Smooth muscle cell (in vitro differentiated cells): ENCODE measurements around the gene TNMD. TPM values are rescaled to one million over a fixed set of nuclear protein-coding genes. Genes with fewer than 3 reads are reported as not detected.

Source experiments
- DNase-seq: peaks from one replicate; lab custom pipeline; 2025; ENCODE audit not compliant: unreplicated experiment; lab: John Stamatoyannopoulos, UW
- H2AFZ ChIP-seq: fragments of 200-600 bp; sonication (generic); 2 replicates; pipeline ENCODE4 v1.6.0; 2016; ENCODE audit warnings: antibody characterized with exemption, low read depth, mild to moderate bottlenecking
- H3F3A ChIP-seq: fragments of 200-600 bp; sonication (generic); 2 replicates; pipeline ENCODE4 v1.6.0; 2017; ENCODE audit warnings: antibody characterized with exemption, low read depth
- H3K27ac ChIP-seq: fragments of 200-600 bp; sonication (generic); 2 replicates; pipeline ENCODE4 v1.5.1; 2016; ENCODE audit warnings: low read depth, mild to moderate bottlenecking
- H3K27me3 ChIP-seq: fragments of 200-600 bp; sonication (generic); 2 replicates; pipeline ENCODE4 v1.6.1; 2016; ENCODE audit warnings: low read depth, mild to moderate bottlenecking
- H3K36me3 ChIP-seq: fragments of 200-600 bp; sonication (generic); 2 replicates; pipeline ENCODE4 v1.5.1; 2016; ENCODE audit warnings: low read depth
- H3K4me1 ChIP-seq: fragments of 200-600 bp; sonication (generic); 2 replicates; pipeline ENCODE4 v1.5.1; 2016; ENCODE audit warnings: low read depth
- H3K4me2 ChIP-seq: fragments of 200-600 bp; sonication (generic); 2 replicates; pipeline ENCODE4 v1.6.0; 2016; ENCODE audit warnings: mild to moderate bottlenecking
- H3K4me3 ChIP-seq: fragments of 200-600 bp; sonication (generic); 2 replicates; pipeline ENCODE4 v1.5.1; 2016; ENCODE audit warnings: mild to moderate bottlenecking
- H3K79me2 ChIP-seq: fragments of 200-600 bp; sonication (generic); 2 replicates; pipeline ENCODE4 v1.6.0; 2016; ENCODE audit warnings: low read depth, mild to moderate bottlenecking
- H3K9ac ChIP-seq: fragments of 200-600 bp; sonication (generic); 2 replicates; pipeline ENCODE4 v1.6.0; 2016; ENCODE audit warnings: low read depth
- H3K9me3 ChIP-seq: fragments of 200-600 bp; sonication (generic); replicated peaks from 2 replicates; pipeline ENCODE4 v1.5.1; 2016; ENCODE audit warnings: low read depth
- H4K20me1 ChIP-seq: fragments of 200-600 bp; sonication (generic); 2 replicates; pipeline ENCODE4 v1.6.0; 2016; ENCODE audit warnings: low read depth
- CTCF ChIP-seq: fragments of 200-600 bp; sonication (generic); IDR thresholded peaks from 2 replicates; pipeline ENCODE4 v1.5.1; 2017; ENCODE audit warnings: borderline replicate concordance, mild to moderate bottlenecking, antibody characterized with exemption; ENCODE audit not compliant: insufficient read depth, poor library complexity, severe bottlenecking
- WGBS: methylation state at CpG from one replicate; pipeline ENCODE4 v1.1.7; 2016; ENCODE audit warnings: low lambda C conversion rate; 5-methylcytosine and 5-hydroxymethylcytosine counted together
- polyA plus RNA-seq: library from polyadenylated mRNA; unstranded; fragments of >200 nt; fragmentation: Nextera tagmentation; extraction: Ambion mirVana; gene quantifications from 2 replicates; pipeline ENCODE4 v1.2.1, GENCODE V29; 2016
- total RNA-seq: library from RNA; depleted of rRNA; stranded (reverse); fragments of >200 nt; gene quantifications from 2 replicates; pipeline ENCODE4 v1.2.3, GENCODE V29; 2014

TNMD gene
- total and polyA plus RNA-seq, 2 experiments from 2014 or later = not detected

- H3K27me3 ChIP-seq = no peaks in the 10 kb centered on the region
- no peaks in the 10 kb centered on the region for H3F3A ChIP-seq
- H3K9me3 ChIP-seq = no peaks in the 10 kb centered on the region
- no peak overlapping the region for H3K27ac ChIP-seq
- H2AFZ ChIP-seq = no peak overlapping the region
- H3K79me2 ChIP-seq = no peaks in the 10 kb centered on the region
- WGBS = 57% methylated on average over 5 of the region's 5 CpGs
- H3K4me1 ChIP-seq = no peaks in the 10 kb centered on the region
- DNase-seq = no peak
- H3K36me3 ChIP-seq = no peaks in the 10 kb centered on the region
- H3K9ac ChIP-seq = no peak overlapping the region
- TF ChIP-seq CTCF = no peak
- no peak overlapping the region for H3K4me3 ChIP-seq
- H4K20me1 ChIP-seq = no peaks in the 10 kb centered on the region
- no peak overlapping the region for H3K4me2 ChIP-seq
These were observed 6.7 kb downstream of the TNMD start for GRCh38 chrX:100591256-100592051.

GRCh38 chrX:100593126-100593525 is 8.4 kb downstream of the TNMD start:
- TF ChIP-seq CTCF = no peak

GRCh38 chrX:100593581-100593980 is 8.8 kb downstream of the TNMD start:
- no peak for DNase-seq
- Histone ChIP-seq H3K79me2 (no peaks in the 10 kb centered on the region), H3K27me3 (no peaks in the 10 kb centered on the region), H3K4me1 (no peaks in the 10 kb centered on the region), H3K36me3 (no peaks in the 10 kb centered on the region), H4K20me1 (no peaks in the 10 kb centered on the region), H3K4me3 (no peak overlapping the region), H3K4me2 (no peak overlapping the region), H3K27ac (no peak overlapping the region), H3K9me3 (no peaks in the 10 kb centered on the region), H2AFZ (no peak overlapping the region), H3F3A (no peaks in the 10 kb centered on the region), H3K9ac (no peak overlapping the region)
- WGBS = 14% methylated on average over 2 of the region's 2 CpGs
- no peak for TF ChIP-seq CTCF

More at GRCh38 chrX:100593126-100593525, 8.4 kb downstream of the TNMD start:
- Histone ChIP-seq H3K36me3 (no peaks in the 10 kb centered on the region), H2AFZ (no peak overlapping the region), H3K4me3 (no peak overlapping the region), H3K27ac (no peak overlapping the region), H3F3A (no peaks in the 10 kb centered on the region), H3K9me3 (no peaks in the 10 kb centered on the region), H3K4me2 (no peak overlapping the region), H3K4me1 (no peaks in the 10 kb centered on the region), H4K20me1 (no peaks in the 10 kb centered on the region), H3K79me2 (no peaks in the 10 kb centered on the region), H3K9ac (no peak overlapping the region), H3K27me3 (no peaks in the 10 kb centered on the region)
- 74% methylated on average over 2 of the region's 2 CpGs for WGBS
- no peak for DNase-seq

- Histone ChIP-seq H3F3A (no peaks in the 10 kb centered on the region), H2AFZ (no peak overlapping the region), H3K27ac (no peak overlapping the region), H3K9ac (no peak overlapping the region), H3K9me3 (no peaks in the 10 kb centered on the region), H3K79me2 (no peaks in the 10 kb centered on the region), H3K4me3 (no peak overlapping the region), H3K27me3 (no peaks in the 10 kb centered on the region), H4K20me1 (no peaks in the 10 kb centered on the region), H3K4me2 (no peak overlapping the region), H3K4me1 (no peaks in the 10 kb centered on the region), H3K36me3 (no peaks in the 10 kb centered on the region)
- no peak for DNase-seq
- WGBS = 39% methylated on average over 2 of the region's 2 CpGs
- no peak for TF ChIP-seq CTCF
These were observed 11.9 kb downstream of the TNMD start for GRCh38 chrX:100596601-100597000.
